Mucosa of descending colon (tissue), 3 donors: ENCODE data around the gene TMEM178A. TPM values are rescaled to one million over a fixed set of nuclear protein-coding genes. Genes with fewer than 3 reads are reported as not detected.

Source experiments
- ATAC-seq: fragments of 200-7000 bp; cut with Tn5 transposase; one replicate; pipeline ENCODE4 v1.9.1; 2020; ENCODE audit warnings: mild to moderate bottlenecking, moderate library complexity
- DNase-seq, 3 donors: peaks; one replicate each; pipeline ENCODE4 v3.0.0-alpha.2; 2020
- H3K36me3 ChIP-seq: fragments of 200-600 bp; one replicate; pipeline ENCODE4 v1.8.0; 2021; ENCODE audit warnings: low read depth, mild to moderate bottlenecking
- H3K4me1 ChIP-seq: fragments of 200-600 bp; one replicate; pipeline ENCODE4 v1.8.0; 2021; ENCODE audit warnings: low read depth, mild to moderate bottlenecking
- H3K4me3 ChIP-seq: fragments of 200-600 bp; one replicate; pipeline ENCODE4 v1.8.0; 2021; ENCODE audit warnings: mild to moderate bottlenecking
- H3K9me3 ChIP-seq: fragments of 200-600 bp; one replicate; pipeline ENCODE4 v1.8.0; 2021; ENCODE audit warnings: mild to moderate bottlenecking
- CTCF ChIP-seq: fragments of 200-600 bp; IDR thresholded peaks from one replicate; pipeline ENCODE4 v1.8.0; 2022; ENCODE audit warnings: antibody characterized with exemption, mild to moderate bottlenecking
- intact Hi-C, 2 donors: fragments of 100-400 bp; cut with DNase I in 1 of 2; cut with micrococcal nuclease in 1 of 2; formaldehyde crosslinking; loops; one replicate each; pipeline versions ENCODE4 v1.11.0 to v1.11.1; 2022; cut with DNase I, micrococcal nuclease
- total RNA-seq, 3 donors: library from RNA; stranded (reverse); fragmentation: NEBNext Ultra II Directional in 2 of 3; extraction: Animal tissue kit (Norgen Biotek cat#: 25700) in 2 of 3; gene quantifications; one replicate each; pipeline versions ENCODE4 v1.2.1 to v1.2.4, GENCODE V29; 2021 to 2023
- donor health status: DM: no; HTN: no; CAD: no; lungs with moderate emphysema.
- donor health status: DM: no; HTN: no; CAD: no.
- donor health status: DM: no; HTN: yes; CAD: no.

Gene TMEM178A
- total RNA-seq, 3 donors from 2014 or later = 1.0 to 3.9 (median 1.2) TPM

- Histone ChIP-seq H3K4me3 (no peak overlapping the region), H3K36me3 (no peaks in the 10 kb centered on the region), H3K4me1 (no peaks in the 10 kb centered on the region), H3K9me3 (no peaks in the 10 kb centered on the region)
- ATAC-seq (no peak), DNase-seq (no peak)
- intact Hi-C loops = loop anchor here in 1 of 2 donors (10.0 kb wide), 1 partner anchor 474 kb away; no protein-coding TSS in a partner anchor
- TF ChIP-seq CTCF = no peak
These were observed 7.3 kb upstream of the TMEM178A start for GRCh38 chr2:39658371-39658770.

- Histone ChIP-seq H3K4me3 (no peak overlapping the region), H3K36me3 (no peaks in the 10 kb centered on the region), H3K4me1 (no peaks in the 10 kb centered on the region), H3K9me3 (no peaks in the 10 kb centered on the region)
- DNase-seq = no peak
- intact Hi-C loops = loop anchor here in 1 of 2 donors (10.0 kb wide), 1 partner anchor 475 kb away; no protein-coding TSS in a partner anchor
- no peak for TF ChIP-seq CTCF
- no peak for ATAC-seq
These were observed 5.7 kb upstream of the TMEM178A start for GRCh38 chr2:39659765-39660611.

- no peaks in the 10 kb centered on the region for H3K4me1 ChIP-seq
- ATAC-seq = no peak
- no peak for DNase-seq
- no peak for TF ChIP-seq CTCF
- no peaks in the 10 kb centered on the region for H3K36me3 ChIP-seq
- H3K4me3 ChIP-seq = no peak overlapping the region
- intact Hi-C loops = no loop called here
- no peaks in the 10 kb centered on the region for H3K9me3 ChIP-seq
These were observed 5.0 kb upstream of the TMEM178A start for GRCh38 chr2:39660612-39661236.

GRCh38 chr2:39661826-39662225 lies 3.9 kb upstream of the TMEM178A start:
- ATAC-seq (no peak), DNase-seq (no peak)
- intact Hi-C loops = no loop called here
- no peak for TF ChIP-seq CTCF
- Histone ChIP-seq H3K9me3 (no peaks in the 10 kb centered on the region), H3K4me3 (no peak overlapping the region), H3K36me3 (no peaks in the 10 kb centered on the region), H3K4me1 (peaks cover 4% of the 10 kb centered on the region)

GRCh38 chr2:39663187-39663930 lies 2.4 kb upstream of the TMEM178A start:
- Histone ChIP-seq H3K4me1 (peaks cover 4% of the 10 kb centered on the region), H3K9me3 (no peaks in the 10 kb centered on the region), H3K36me3 (no peaks in the 10 kb centered on the region), H3K4me3 (no peak overlapping the region)
- ATAC-seq = no peak
- intact Hi-C loops = no loop called here
- no peak for TF ChIP-seq CTCF
- DNase-seq = no peak
